ENCODE measurements around the gene NDUFA11. TPM values are rescaled to one million over a fixed set of nuclear protein-coding genes. Genes with fewer than 3 reads are reported as not detected.

NDUFA11 gene
- total RNA-seq, 2 experiments from 2014 or later: 280 to 293 TPM

DNA sequence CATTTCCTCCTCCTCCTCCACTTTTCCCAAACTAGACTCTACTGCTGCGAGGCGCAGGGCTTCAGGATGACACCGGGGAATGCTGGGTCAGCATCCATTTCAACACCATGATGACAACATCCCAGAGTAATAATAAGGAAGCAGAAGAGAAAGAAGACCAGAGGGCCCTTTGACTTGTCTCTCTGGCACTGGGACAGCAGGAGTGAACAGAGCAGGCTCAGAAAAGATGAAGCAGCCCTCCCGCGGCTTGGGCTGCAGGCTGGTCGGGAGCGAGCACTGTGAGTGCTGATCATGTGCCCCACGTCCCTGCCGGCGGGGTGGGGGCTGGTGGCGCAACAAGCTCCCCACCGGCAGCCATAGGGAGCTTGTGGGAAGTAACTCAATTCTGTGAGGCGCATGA, 43.8 kb upstream of the NDUFA11 start:
- H3K4me2 ChIP-seq (ENCODE audit: low read length): no peak overlapping the region
- DNase-seq (ENCODE audit: low spot score): no peak
- peaks cover 72% of the 10 kb centered on the region for H3K79me2 ChIP-seq (ENCODE audit: insufficient read depth, low read depth, low read length)
- no peak overlapping the region for H3K4me3 ChIP-seq (ENCODE audit: low read depth, low read length, poor library complexity, severe bottlenecking)
- no peaks in the 10 kb centered on the region for H3K9me3 ChIP-seq (ENCODE audit: low read length)
- intact Hi-C loops (cut with micrococcal nuclease; ENCODE audit: unreplicated experiment): no loop called here
- H3K27ac ChIP-seq (ENCODE audit: low read depth, low read length, poor library complexity, severe bottlenecking): no peak overlapping the region
- H3K4me1 ChIP-seq (ENCODE audit: insufficient read depth, low read length, poor library complexity, severe bottlenecking): peaks cover 53% of the 10 kb centered on the region
- no TSS peak for BruUV-seq (replicated peaks)
- H2AFZ ChIP-seq (ENCODE audit: low read length): no peak overlapping the region
- peaks cover 51% of the 10 kb centered on the region; the same call in 1 of the 2 replicates for H3K36me3 ChIP-seq (ENCODE audit: insufficient read depth, low read length)
- ChIA-PET POLR2A (no interaction called here), CTCF (ENCODE audit: unreplicated experiment) (no interaction called here)
- H3K9me2 ChIP-seq (ENCODE audit: insufficient read depth, low read length): no peaks in the 10 kb centered on the region
- TF ChIP-seq EZH2phosphoT487 (IDR thresholded peaks at IDR 0.05; ENCODE audit: borderline replicate concordance, low read depth, low read length): no peak
- TF ChIP-seq, protein P1, sequence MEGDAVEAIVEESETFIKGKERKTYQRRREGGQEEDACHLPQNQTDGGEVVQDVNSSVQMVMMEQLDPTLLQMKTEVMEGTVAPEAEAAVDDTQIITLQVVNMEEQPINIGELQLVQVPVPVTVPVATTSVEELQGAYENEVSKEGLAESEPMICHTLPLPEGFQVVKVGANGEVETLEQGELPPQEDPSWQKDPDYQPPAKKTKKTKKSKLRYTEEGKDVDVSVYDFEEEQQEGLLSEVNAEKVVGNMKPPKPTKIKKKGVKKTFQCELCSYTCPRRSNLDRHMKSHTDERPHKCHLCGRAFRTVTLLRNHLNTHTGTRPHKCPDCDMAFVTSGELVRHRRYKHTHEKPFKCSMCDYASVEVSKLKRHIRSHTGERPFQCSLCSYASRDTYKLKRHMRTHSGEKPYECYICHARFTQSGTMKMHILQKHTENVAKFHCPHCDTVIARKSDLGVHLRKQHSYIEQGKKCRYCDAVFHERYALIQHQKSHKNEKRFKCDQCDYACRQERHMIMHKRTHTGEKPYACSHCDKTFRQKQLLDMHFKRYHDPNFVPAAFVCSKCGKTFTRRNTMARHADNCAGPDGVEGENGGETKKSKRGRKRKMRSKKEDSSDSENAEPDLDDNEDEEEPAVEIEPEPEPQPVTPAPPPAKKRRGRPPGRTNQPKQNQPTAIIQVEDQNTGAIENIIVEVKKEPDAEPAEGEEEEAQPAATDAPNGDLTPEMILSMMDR (conservative IDR thresholded peaks at IDR 0.05; ENCODE audit: low read length): no peak
- no peaks in the 10 kb centered on the region for H4K20me1 ChIP-seq (ENCODE audit: insufficient read depth, low read length)

DNA sequence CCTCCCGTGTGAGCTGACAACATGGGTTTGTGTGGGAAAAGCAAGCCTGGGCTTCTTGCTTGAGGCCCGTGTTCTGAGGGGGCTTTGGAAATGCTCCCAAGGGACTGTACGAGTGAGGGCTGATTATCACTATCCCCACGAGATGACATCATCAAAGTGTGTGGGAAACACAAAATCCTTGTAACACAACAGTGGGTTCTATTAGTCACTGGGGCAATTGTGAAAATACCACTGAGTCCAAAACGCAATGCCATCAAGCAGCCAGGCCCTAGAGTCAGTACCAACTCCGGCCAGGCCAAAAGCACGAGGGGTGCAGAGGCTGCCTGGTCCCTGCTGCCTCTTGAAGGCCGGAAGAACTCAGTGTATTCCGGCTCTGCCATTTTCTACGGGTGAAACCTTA, 40.0 kb upstream of the NDUFA11 start:
- Histone ChIP-seq H3K4me3 (ENCODE audit: low read depth, low read length, poor library complexity, severe bottlenecking) (no peak overlapping the region), H3K4me2 (ENCODE audit: low read length) (no peak overlapping the region), H3K4me1 (ENCODE audit: insufficient read depth, low read length, poor library complexity, severe bottlenecking) (peaks cover 14% of the 10 kb centered on the region), H3K79me2 (ENCODE audit: insufficient read depth, low read depth, low read length) (peaks cover 40% of the 10 kb centered on the region; the same call in 1 of the 2 replicates), H3K9me2 (ENCODE audit: insufficient read depth, low read length) (no peaks in the 10 kb centered on the region), H3K27ac (ENCODE audit: low read depth, low read length, poor library complexity, severe bottlenecking) (no peak overlapping the region), H4K20me1 (ENCODE audit: insufficient read depth, low read length) (no peaks in the 10 kb centered on the region), H3K36me3 (ENCODE audit: insufficient read depth, low read length) (peaks cover 58% of the 10 kb centered on the region), H3K9me3 (ENCODE audit: low read length) (no peaks in the 10 kb centered on the region), H2AFZ (ENCODE audit: low read length) (no peak overlapping the region)
- no TSS peak for BruUV-seq (replicated peaks)
- ChIA-PET CTCF (ENCODE audit: unreplicated experiment) (no interaction called here), POLR2A (interaction anchor here (1.9 kb wide), 1 partner anchor 8 kb away, joined by 7 read pairs; no protein-coding TSS in a partner anchor)
- TF ChIP-seq, protein P1 (conservative IDR thresholded peaks at IDR 0.05; ENCODE audit: low read length): no peak
- TF ChIP-seq EZH2phosphoT487 (IDR thresholded peaks at IDR 0.05; ENCODE audit: borderline replicate concordance, low read depth, low read length): no peak
- intact Hi-C loops (cut with micrococcal nuclease; ENCODE audit: unreplicated experiment): no loop called here
- no peak for DNase-seq (ENCODE audit: low spot score)

DNA sequence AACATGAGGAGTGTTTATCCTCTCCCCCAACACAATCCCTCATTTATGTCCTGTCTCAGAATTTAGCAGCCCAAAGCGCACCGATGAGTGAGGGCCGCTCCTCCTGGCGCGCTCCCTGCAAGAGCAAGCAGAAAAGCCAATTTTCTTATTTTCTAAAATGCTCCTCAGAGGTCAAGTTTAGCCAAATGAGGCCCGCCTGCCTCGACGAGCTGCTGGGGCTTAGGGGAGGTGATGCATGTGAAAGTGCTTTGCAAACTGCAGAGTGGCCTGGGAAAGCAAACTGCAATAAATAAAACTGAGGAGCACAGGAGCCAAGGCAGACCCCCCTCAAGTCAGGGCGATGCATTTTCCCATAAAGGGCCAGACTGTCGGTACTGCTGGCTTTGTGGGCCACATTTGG, 39.5 kb upstream of the NDUFA11 start:
- Histone ChIP-seq H2AFZ (ENCODE audit: low read length) (no peak overlapping the region), H3K9me2 (ENCODE audit: insufficient read depth, low read length) (no peaks in the 10 kb centered on the region), H4K20me1 (ENCODE audit: insufficient read depth, low read length) (no peaks in the 10 kb centered on the region), H3K4me1 (ENCODE audit: insufficient read depth, low read length, poor library complexity, severe bottlenecking) (peaks cover 9% of the 10 kb centered on the region), H3K4me3 (ENCODE audit: low read depth, low read length, poor library complexity, severe bottlenecking) (no peak overlapping the region), H3K79me2 (ENCODE audit: insufficient read depth, low read depth, low read length) (peaks cover 34% of the 10 kb centered on the region; the same call in 1 of the 2 replicates), H3K36me3 (ENCODE audit: insufficient read depth, low read length) (peaks cover 57% of the 10 kb centered on the region), H3K27ac (ENCODE audit: low read depth, low read length, poor library complexity, severe bottlenecking) (no peak overlapping the region), H3K4me2 (ENCODE audit: low read length) (no peak overlapping the region), H3K9me3 (ENCODE audit: low read length) (no peaks in the 10 kb centered on the region)
- ChIA-PET CTCF (ENCODE audit: unreplicated experiment) (no interaction called here), POLR2A (interaction anchor here (0.7 to 1.9 kb wide), 2 partner anchors 8 to 163 kb away, joined by 7 to 8 read pairs; no protein-coding TSS in a partner anchor)
- DNase-seq (ENCODE audit: low spot score): no peak
- TF ChIP-seq, protein P1 (conservative IDR thresholded peaks at IDR 0.05; ENCODE audit: low read length): no peak
- TF ChIP-seq EZH2phosphoT487 (IDR thresholded peaks at IDR 0.05; ENCODE audit: borderline replicate concordance, low read depth, low read length): no peak
- intact Hi-C loops (cut with micrococcal nuclease; ENCODE audit: unreplicated experiment): no loop called here
- BruUV-seq (replicated peaks): no TSS peak

Data from OCI-LY7 (cell line).